ENCODE data around the gene VAPA. TPM values are rescaled to one million over a fixed set of nuclear protein-coding genes. Genes with fewer than 3 reads are reported as not detected.

Gene VAPA
- total and polyA plus RNA-seq, 2 of the 4 experiments (the other 2 are of a cell fraction) = 199 to 206 TPM

GRCh38 chr18:9975658-9976057 is 61.8 kb downstream of the VAPA start:
- no peak overlapping the region for H3K23ac ChIP-seq (ENCODE audit: low read depth, low read length)
- dilution Hi-C loops (cut with HindIII; ENCODE audit: low sequenced_read_pairs, unreplicated experiment) (loop anchor here (25.0 kb wide), 1 partner anchor 537 kb away; no protein-coding TSS in a partner anchor), intact Hi-C loops (cut with micrococcal nuclease) (loop anchor here (10.0 kb wide), 3 partner anchors 259 to 479 kb away; partner anchors contain the start of gene APCDD1), in situ Hi-C loops (cut with MboI; ENCODE audit: low sequenced_read_pairs) (no loop called here)
- H2BK15ac ChIP-seq (ENCODE audit: low read depth, low read length) = no peak overlapping the region
- no peak overlapping the region for H2BK120ac ChIP-seq (ENCODE audit: low read depth, low read length)
- ATAC-seq (ENCODE audit: low read depth) = no peak
- no peak overlapping the region for H3K4me2 ChIP-seq (ENCODE audit: low read depth, low read length)
- POLR2A ChIA-PET (ENCODE audit: unreplicated experiment) = no interaction called here
- H2BK20ac ChIP-seq (ENCODE audit: low read depth, low read length) = peak overlapping the region; percentile 53; the same call in 1 of the 2 replicates
- H4K91ac ChIP-seq (ENCODE audit: insufficient read depth, low read depth, low read length) = no peak overlapping the region
- H2AK9ac ChIP-seq (replicated peaks; ENCODE audit: low read depth, low read length, poor library complexity) = no peak overlapping the region
- no peak overlapping the region for H4K5ac ChIP-seq (ENCODE audit: low read depth, low read length)
- H3K27me3 ChIP-seq (ENCODE audit: control insufficient read depth, insufficient read depth, low read length) = no peaks in the 10 kb centered on the region
- H3K18ac ChIP-seq (ENCODE audit: low read depth, low read length) = no peak overlapping the region
- no peak overlapping the region for H3K56ac ChIP-seq (ENCODE audit: extremely low read depth, insufficient read depth, low read length)
- peaks cover 4% of the 10 kb centered on the region; the same call in 1 of the 2 replicates for H3K9me1 ChIP-seq (ENCODE audit: insufficient read depth, low read length)
- H3K4me1 ChIP-seq (ENCODE audit: control insufficient read depth, insufficient read depth, low read length) = peaks cover 6% of the 10 kb centered on the region
- H3K79me1 ChIP-seq (ENCODE audit: low read depth in 1 of 2, low read length in 2 of 2) = no peaks in the 10 kb centered on the region
- no peak overlapping the region for H2AFZ ChIP-seq (replicated peaks; ENCODE audit: low read length, poor library complexity)
- H3K9ac ChIP-seq (ENCODE audit: low read depth, low read length) = no peak overlapping the region
- TF ChIP-seq, protein P1, sequence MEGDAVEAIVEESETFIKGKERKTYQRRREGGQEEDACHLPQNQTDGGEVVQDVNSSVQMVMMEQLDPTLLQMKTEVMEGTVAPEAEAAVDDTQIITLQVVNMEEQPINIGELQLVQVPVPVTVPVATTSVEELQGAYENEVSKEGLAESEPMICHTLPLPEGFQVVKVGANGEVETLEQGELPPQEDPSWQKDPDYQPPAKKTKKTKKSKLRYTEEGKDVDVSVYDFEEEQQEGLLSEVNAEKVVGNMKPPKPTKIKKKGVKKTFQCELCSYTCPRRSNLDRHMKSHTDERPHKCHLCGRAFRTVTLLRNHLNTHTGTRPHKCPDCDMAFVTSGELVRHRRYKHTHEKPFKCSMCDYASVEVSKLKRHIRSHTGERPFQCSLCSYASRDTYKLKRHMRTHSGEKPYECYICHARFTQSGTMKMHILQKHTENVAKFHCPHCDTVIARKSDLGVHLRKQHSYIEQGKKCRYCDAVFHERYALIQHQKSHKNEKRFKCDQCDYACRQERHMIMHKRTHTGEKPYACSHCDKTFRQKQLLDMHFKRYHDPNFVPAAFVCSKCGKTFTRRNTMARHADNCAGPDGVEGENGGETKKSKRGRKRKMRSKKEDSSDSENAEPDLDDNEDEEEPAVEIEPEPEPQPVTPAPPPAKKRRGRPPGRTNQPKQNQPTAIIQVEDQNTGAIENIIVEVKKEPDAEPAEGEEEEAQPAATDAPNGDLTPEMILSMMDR (conservative IDR thresholded peaks at IDR 0.05; ENCODE audit: low read depth, low read length) = no peak
- TF ChIP-seq RFX5 (IDR thresholded peaks at IDR 0.05; ENCODE audit: low read depth, low read length) (no peak), MAZ (IDR thresholded peaks at IDR 0.05; ENCODE audit: borderline replicate concordance, low read depth, low read length) (no peak), SMC3 (IDR thresholded peaks at IDR 0.05; ENCODE audit: low read depth, low read length) (no peak), POLR2A (IDR thresholded peaks at IDR 0.05; ENCODE audit: low read depth, low read length) (no peak), ELK1 (IDR thresholded peaks at IDR 0.05; ENCODE audit: borderline replicate concordance, low read depth, low read length) (no peak), USF2 (IDR thresholded peaks at IDR 0.05; ENCODE audit: low read depth, low read length) (no peak), FOS (IDR thresholded peaks at IDR 0.05; ENCODE audit: low read depth, low read length) (no peak)
- CTCF ChIA-PET = no interaction called here
- peaks cover 3% of the 10 kb centered on the region for H3K9me3 ChIP-seq (ENCODE audit: control insufficient read depth, insufficient read depth, low read length)
- H3K4me3 ChIP-seq (ENCODE audit: insufficient read depth, low read depth, low read length) = no peak overlapping the region
- DNase-seq = no peak
- no TSS peak for BruUV-seq (replicated peaks)
- no peak overlapping the region for H3K14ac ChIP-seq (replicated peaks; ENCODE audit: low read depth, low read length)
- no peak overlapping the region for H3K4ac ChIP-seq (ENCODE audit: low read depth, low read length)
- H2AK5ac ChIP-seq (ENCODE audit: low read depth, low read length) = no peak overlapping the region
- no peaks in the 10 kb centered on the region for H3K36me3 ChIP-seq (ENCODE audit: control insufficient read depth, insufficient read depth, low read length)
- H2BK5ac ChIP-seq (ENCODE audit: low read depth, low read length, poor library complexity, severe bottlenecking) = no peak overlapping the region
- no peaks in the 10 kb centered on the region for H4K20me1 ChIP-seq (ENCODE audit: insufficient read depth, low read length)
- no peak overlapping the region for H4K8ac ChIP-seq (ENCODE audit: low read depth in 2 of 2, low read length in 2 of 2)
- no peak overlapping the region for H3K27ac ChIP-seq (ENCODE audit: insufficient read depth, low read length)

Measured in IMR-90 (cell line).